Panc1 (cell line): ENCODE measurements around the gene IRF2. TPM values are rescaled to one million over a fixed set of nuclear protein-coding genes. Genes with fewer than 3 reads are reported as not detected.

Experiments used
- ATAC-seq: fragments of 200-7000 bp; cut with Tn5 transposase; 2 replicates; pipeline ENCODE4 v1.9.1; 2020; ENCODE audit warnings: mild to moderate bottlenecking, moderate library complexity
- BruUV-seq: library from RNA; stranded (reverse); fragments of 400-500 nt; replicated peaks from 2 replicates; lab custom pipeline; 2021; lab: Mats Ljungman, UMichigan
- CTCF ChIA-PET: fragments of 300-600 bp; sonication (Branson Sonifier 250); formaldehyde crosslinking; loops from one replicate; lab custom pipeline; 2022; ENCODE audit warnings: antibody characterized with exemption; lab: Charles Lee
- POLR2A ChIA-PET: fragments of 300-600 bp; sonication (Branson Sonifier 250); formaldehyde crosslinking; loops from one replicate; lab custom pipeline; 2022; ENCODE audit warnings: antibody characterized with exemption; lab: Charles Lee
- DNase-seq: peaks from one replicate; pipeline ENCODE4 v3.0.0-alpha.2; 2010; ENCODE audit warnings: low read depth, low spot score
- H3K27ac ChIP-seq: 2 replicates; pipeline ENCODE4 v1.5.1; 2011; ENCODE audit warnings: mild to moderate bottlenecking, low read length, inconsistent platforms
- H3K27me3 ChIP-seq: fragments of 200-500 bp; sonication (Bioruptor generic); 2 replicates; pipeline ENCODE4 v1.6.0; 2014; ENCODE audit warnings: low read length, inconsistent platforms; ENCODE audit not compliant: control insufficient read depth, insufficient read depth
- H3K36me3 ChIP-seq: fragments of 200-500 bp; sonication (Bioruptor generic); 2 replicates; pipeline ENCODE4 v1.5.1; 2014; ENCODE audit warnings: inconsistent platforms, mild to moderate bottlenecking, low read length, moderate library complexity; ENCODE audit not compliant: control insufficient read depth, insufficient read depth
- H3K4me1 ChIP-seq: 2 replicates; pipeline ENCODE4 v1.5.1; 2011; ENCODE audit warnings: inconsistent platforms, mild to moderate bottlenecking, low read length, moderate library complexity; ENCODE audit not compliant: control insufficient read depth, insufficient read depth
- H3K4me3 ChIP-seq, 2 experiments: 2 replicates each; pipeline ENCODE4 v1.5.1; 2011 to 2012; ENCODE audit warnings: low read depth in 2 of 2, low read length in 2 of 2, mild to moderate bottlenecking in 2 of 2, inconsistent platforms in 1 of 2, moderate library complexity in 1 of 2
- H3K9me3 ChIP-seq: fragments of 200-500 bp; sonication (Bioruptor generic); 2 replicates; pipeline ENCODE4 v1.5.1; 2014; ENCODE audit warnings: low read depth, mild to moderate bottlenecking, inconsistent platforms, low read length, moderate library complexity; ENCODE audit not compliant: control insufficient read depth, insufficient read depth
- POLR2AphosphoS5 ChIP-seq: IDR thresholded peaks from 2 replicates; pipeline ENCODE4 v1.6.1; 2012; ENCODE audit warnings: mild to moderate bottlenecking, low read depth, low read length, moderate library complexity
- REST ChIP-seq, 2 experiments: IDR thresholded peaks; 2 replicates each; pipeline ENCODE4 v1.6.1; 2011 to 2012; ENCODE audit warnings: low read depth in 2 of 2, control low read depth in 1 of 2, low read length in 1 of 2, mild to moderate bottlenecking in 1 of 2, moderate library complexity in 1 of 2; ENCODE audit not compliant: insufficient read depth in 1 of 2
- SIN3A ChIP-seq: IDR thresholded peaks from 2 replicates; pipeline ENCODE4 v1.6.1; 2012; ENCODE audit warnings: low read depth, mild to moderate bottlenecking, low read length, moderate library complexity, borderline replicate concordance; ENCODE audit not compliant: insufficient read depth
- TCF7L2 ChIP-seq: IDR thresholded peaks from 2 replicates; pipeline ENCODE4 v1.6.1; 2011; ENCODE audit warnings: mild to moderate bottlenecking, low read depth, low read length, inconsistent platforms
- in situ Hi-C: cut with HindIII; loops from 2 replicates; pipeline ENCODE4 v1.10.0; 2016; ENCODE audit warnings: low sequenced_read_pairs, low pct_unique_long_range_greater_than_20kb
- intact Hi-C: fragments of 100-400 bp; cut with micrococcal nuclease; formaldehyde crosslinking; loops from one replicate; pipeline ENCODE4 v1.10.0; 2022; ENCODE audit not compliant: unreplicated experiment
- total RNA-seq: library from RNA; stranded (reverse); gene quantifications from one replicate; pipeline ENCODE4 v1.2.1, GENCODE V29; 2021; ENCODE audit not compliant: unreplicated experiment
- TF ChIP-seq, protein P1 (sequence below): fragments of 450-650 bp; IDR thresholded peaks from 2 replicates; pipeline ENCODE4 v1.5.1; 2017; ENCODE audit warnings: mild to moderate bottlenecking

Gene IRF2
- total RNA-seq, 1 experiment from 2014 or later: 16.2 TPM

- POLR2A ChIA-PET: no interaction called here
These were observed 121.5 kb downstream of the IRF2 start for GRCh38 chr4:184352891-184353290.

GRCh38 chr4:184351560-184352451, 122.5 kb downstream of the IRF2 start:
- Histone ChIP-seq H3K27me3 (no peaks in the 10 kb centered on the region), H3K27ac (no peak overlapping the region), H3K9me3 (no peaks in the 10 kb centered on the region), H3K4me3 (no peak overlapping the region), H3K4me1 (no peaks in the 10 kb centered on the region), H3K36me3 (no peaks in the 10 kb centered on the region)
- TF ChIP-seq SIN3A: no peak
- TF ChIP-seq, protein P1, sequence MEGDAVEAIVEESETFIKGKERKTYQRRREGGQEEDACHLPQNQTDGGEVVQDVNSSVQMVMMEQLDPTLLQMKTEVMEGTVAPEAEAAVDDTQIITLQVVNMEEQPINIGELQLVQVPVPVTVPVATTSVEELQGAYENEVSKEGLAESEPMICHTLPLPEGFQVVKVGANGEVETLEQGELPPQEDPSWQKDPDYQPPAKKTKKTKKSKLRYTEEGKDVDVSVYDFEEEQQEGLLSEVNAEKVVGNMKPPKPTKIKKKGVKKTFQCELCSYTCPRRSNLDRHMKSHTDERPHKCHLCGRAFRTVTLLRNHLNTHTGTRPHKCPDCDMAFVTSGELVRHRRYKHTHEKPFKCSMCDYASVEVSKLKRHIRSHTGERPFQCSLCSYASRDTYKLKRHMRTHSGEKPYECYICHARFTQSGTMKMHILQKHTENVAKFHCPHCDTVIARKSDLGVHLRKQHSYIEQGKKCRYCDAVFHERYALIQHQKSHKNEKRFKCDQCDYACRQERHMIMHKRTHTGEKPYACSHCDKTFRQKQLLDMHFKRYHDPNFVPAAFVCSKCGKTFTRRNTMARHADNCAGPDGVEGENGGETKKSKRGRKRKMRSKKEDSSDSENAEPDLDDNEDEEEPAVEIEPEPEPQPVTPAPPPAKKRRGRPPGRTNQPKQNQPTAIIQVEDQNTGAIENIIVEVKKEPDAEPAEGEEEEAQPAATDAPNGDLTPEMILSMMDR: no peak
- no peak for TF ChIP-seq POLR2AphosphoS5
- TF ChIP-seq REST (IDR thresholded peaks at IDR 0.05; ENCODE audit: insufficient read depth in 1 of 2, low read depth in 2 of 2, low read length in 1 of 2): no peak
- TF ChIP-seq TCF7L2: no peak
- in situ Hi-C loops: no loop called here
- no peak for DNase-seq
- intact Hi-C loops: no loop called here
- ChIA-PET POLR2A (no interaction called here), CTCF (no interaction called here)
- no TSS peak for BruUV-seq
- no peak for ATAC-seq

More at GRCh38 chr4:184352891-184353290, 121.5 kb downstream of the IRF2 start:
- ATAC-seq: no peak
- intact Hi-C loops: no loop called here
- TF ChIP-seq, protein P1: no peak
- TF ChIP-seq TCF7L2 (no peak), REST (IDR thresholded peaks at IDR 0.05; ENCODE audit: insufficient read depth in 1 of 2, low read depth in 2 of 2, low read length in 1 of 2) (no peak), POLR2AphosphoS5 (no peak), SIN3A (no peak)
- Histone ChIP-seq H3K36me3 (no peaks in the 10 kb centered on the region), H3K4me3 (no peak overlapping the region), H3K27me3 (no peaks in the 10 kb centered on the region), H3K27ac (no peak overlapping the region), H3K4me1 (no peaks in the 10 kb centered on the region), H3K9me3 (no peaks in the 10 kb centered on the region)
- no peak for DNase-seq
- BruUV-seq: no TSS peak
- in situ Hi-C loops: no loop called here
- CTCF ChIA-PET: no interaction called here
